ENCODE measurements around the gene PACS2. TPM values are rescaled to one million over a fixed set of nuclear protein-coding genes. Genes with fewer than 3 reads are reported as not detected.
A peak's percentile ranks its signal among the peaks of the same experiment; 100 is the strongest.

Gene PACS2
- total RNA-seq, 1 donor from 2014 or later = 22.5 TPM

DNA sequence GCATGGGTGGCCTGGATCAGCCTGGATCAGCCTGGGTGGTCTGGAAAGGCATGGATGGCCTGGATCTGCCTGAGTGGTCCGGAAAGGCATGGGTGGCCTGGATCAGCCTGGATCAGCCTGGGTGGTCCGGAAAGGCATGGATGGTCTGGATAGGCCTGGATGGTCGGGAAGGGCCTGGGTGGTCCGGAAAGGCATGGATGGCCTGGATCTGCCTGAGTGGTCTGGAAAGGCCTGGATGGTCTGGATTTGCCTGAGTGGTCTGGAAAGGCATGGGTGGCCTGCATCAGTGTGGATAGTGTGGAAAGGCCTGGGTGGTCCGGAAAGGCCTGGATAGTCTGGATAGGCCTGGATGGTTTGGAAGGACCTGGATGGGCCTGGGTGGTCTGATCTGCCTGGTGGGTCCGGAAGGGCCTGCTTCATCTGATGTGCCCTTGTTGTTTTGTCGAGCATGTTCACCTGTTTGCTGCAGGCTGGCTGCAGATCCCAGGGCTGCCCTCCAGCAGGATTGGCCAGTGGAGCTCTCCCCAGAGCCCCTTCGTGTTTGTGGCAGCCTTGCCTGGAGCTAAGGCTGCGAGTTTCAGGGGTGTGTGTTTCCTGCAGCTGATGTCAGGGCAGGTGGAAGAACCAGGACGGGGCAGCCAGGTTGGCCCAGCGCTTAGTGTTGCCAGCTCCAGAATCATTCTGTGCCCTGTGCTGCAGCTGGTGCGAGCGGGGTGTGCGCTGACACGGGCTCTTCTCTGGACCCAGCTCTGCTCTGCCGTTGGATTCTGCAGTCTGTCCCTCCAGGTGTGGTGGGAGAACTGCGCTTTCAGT, 64.5 kb downstream of the PACS2 start:
- no peak overlapping the region for H3K9ac ChIP-seq
- peaks cover 3% of the 10 kb centered on the region for H3K9me3 Mint-ChIP-seq
- H3K4me2 ChIP-seq = no peak overlapping the region
- no peaks in the 10 kb centered on the region for H3K4me1 ChIP-seq
- H3K79me2 ChIP-seq (ENCODE audit: low read depth) = no peaks in the 10 kb centered on the region
- H3K27me3 ChIP-seq = no peaks in the 10 kb centered on the region
- no peaks in the 10 kb centered on the region for H3F3A ChIP-seq (ENCODE audit: low read depth)
- no peaks in the 10 kb centered on the region for H3K36me3 ChIP-seq
- peaks cover 4% of the 10 kb centered on the region for H3K27me3 Mint-ChIP-seq (ENCODE audit: insufficient read depth, low read depth)
- no peak overlapping the region for H3K27ac ChIP-seq
- peaks cover 4% of the 10 kb centered on the region for H4K20me1 ChIP-seq (ENCODE audit: low read depth)
- no peak overlapping the region for H2AFZ ChIP-seq (replicated peaks)
- peaks cover 2% of the 10 kb centered on the region for H3K4me1 Mint-ChIP-seq
- H3K27ac Mint-ChIP-seq = peak overlapping the region; percentile 57
- no peak for TF ChIP-seq EZH2phosphoT487 (IDR thresholded peaks at IDR 0.05)
- no peak for TF ChIP-seq EZH2 (IDR thresholded peaks at IDR 0.05)
- TF ChIP-seq, protein P1, sequence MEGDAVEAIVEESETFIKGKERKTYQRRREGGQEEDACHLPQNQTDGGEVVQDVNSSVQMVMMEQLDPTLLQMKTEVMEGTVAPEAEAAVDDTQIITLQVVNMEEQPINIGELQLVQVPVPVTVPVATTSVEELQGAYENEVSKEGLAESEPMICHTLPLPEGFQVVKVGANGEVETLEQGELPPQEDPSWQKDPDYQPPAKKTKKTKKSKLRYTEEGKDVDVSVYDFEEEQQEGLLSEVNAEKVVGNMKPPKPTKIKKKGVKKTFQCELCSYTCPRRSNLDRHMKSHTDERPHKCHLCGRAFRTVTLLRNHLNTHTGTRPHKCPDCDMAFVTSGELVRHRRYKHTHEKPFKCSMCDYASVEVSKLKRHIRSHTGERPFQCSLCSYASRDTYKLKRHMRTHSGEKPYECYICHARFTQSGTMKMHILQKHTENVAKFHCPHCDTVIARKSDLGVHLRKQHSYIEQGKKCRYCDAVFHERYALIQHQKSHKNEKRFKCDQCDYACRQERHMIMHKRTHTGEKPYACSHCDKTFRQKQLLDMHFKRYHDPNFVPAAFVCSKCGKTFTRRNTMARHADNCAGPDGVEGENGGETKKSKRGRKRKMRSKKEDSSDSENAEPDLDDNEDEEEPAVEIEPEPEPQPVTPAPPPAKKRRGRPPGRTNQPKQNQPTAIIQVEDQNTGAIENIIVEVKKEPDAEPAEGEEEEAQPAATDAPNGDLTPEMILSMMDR (IDR thresholded peaks at IDR 0.05) = no peak
- H3K9me3 ChIP-seq (ENCODE audit: low read depth) = no peaks in the 10 kb centered on the region
- no peak overlapping the region for H3K4me3 Mint-ChIP-seq
- DNase-seq (ENCODE audit: low spot score) = no peak
- H3K36me3 Mint-ChIP-seq = peaks cover 15% of the 10 kb centered on the region
- H3K4me3 ChIP-seq = no peak overlapping the region

DNA sequence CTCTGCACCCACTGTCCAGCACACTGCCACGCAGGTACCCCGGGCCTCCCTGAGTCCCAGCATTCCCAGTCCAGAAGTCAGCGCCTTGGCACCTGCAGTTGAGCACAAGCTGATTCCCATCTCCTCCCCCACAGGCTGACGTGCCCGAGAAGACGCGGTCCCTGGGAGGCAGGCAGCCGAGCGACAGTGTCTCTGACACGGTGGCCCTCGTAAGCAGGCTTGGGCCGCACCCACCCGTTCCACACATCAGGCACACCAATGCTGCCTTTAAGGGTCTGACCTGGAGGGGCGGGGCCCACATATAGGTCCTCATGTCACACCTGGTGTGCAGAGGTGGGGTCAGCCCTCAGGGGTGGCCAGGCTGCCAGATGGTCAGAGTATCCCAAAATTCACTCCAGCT, 65.4 kb downstream of the PACS2 start:
- H3K9me3 ChIP-seq (ENCODE audit: low read depth) = no peaks in the 10 kb centered on the region
- no peaks in the 10 kb centered on the region for H3F3A ChIP-seq (ENCODE audit: low read depth)
- H3K4me3 ChIP-seq = no peak overlapping the region
- H3K27ac ChIP-seq = no peak overlapping the region
- no peaks in the 10 kb centered on the region for H3K79me2 ChIP-seq (ENCODE audit: low read depth)
- no peak overlapping the region for H2AFZ ChIP-seq (replicated peaks)
- H3K36me3 Mint-ChIP-seq = peaks cover 12% of the 10 kb centered on the region
- no peak overlapping the region for H3K9ac ChIP-seq
- H3K4me2 ChIP-seq = no peak overlapping the region
- H3K36me3 ChIP-seq = no peaks in the 10 kb centered on the region
- H3K4me1 Mint-ChIP-seq = peaks cover 2% of the 10 kb centered on the region
- peaks cover 4% of the 10 kb centered on the region for H4K20me1 ChIP-seq (ENCODE audit: low read depth)
- no peaks in the 10 kb centered on the region for H3K9me3 Mint-ChIP-seq
- no peaks in the 10 kb centered on the region for H3K4me1 ChIP-seq
- no peak for DNase-seq (ENCODE audit: low spot score)
- no peaks in the 10 kb centered on the region for H3K27me3 ChIP-seq
- TF ChIP-seq EZH2 (IDR thresholded peaks at IDR 0.05) (no peak), EZH2phosphoT487 (IDR thresholded peaks at IDR 0.05) (no peak)
- TF ChIP-seq, protein P1 (IDR thresholded peaks at IDR 0.05) = no peak
- H3K27me3 Mint-ChIP-seq (ENCODE audit: insufficient read depth, low read depth) = peaks cover 4% of the 10 kb centered on the region
- H3K27ac Mint-ChIP-seq = no peak overlapping the region
- no peak overlapping the region for H3K4me3 Mint-ChIP-seq

DNA sequence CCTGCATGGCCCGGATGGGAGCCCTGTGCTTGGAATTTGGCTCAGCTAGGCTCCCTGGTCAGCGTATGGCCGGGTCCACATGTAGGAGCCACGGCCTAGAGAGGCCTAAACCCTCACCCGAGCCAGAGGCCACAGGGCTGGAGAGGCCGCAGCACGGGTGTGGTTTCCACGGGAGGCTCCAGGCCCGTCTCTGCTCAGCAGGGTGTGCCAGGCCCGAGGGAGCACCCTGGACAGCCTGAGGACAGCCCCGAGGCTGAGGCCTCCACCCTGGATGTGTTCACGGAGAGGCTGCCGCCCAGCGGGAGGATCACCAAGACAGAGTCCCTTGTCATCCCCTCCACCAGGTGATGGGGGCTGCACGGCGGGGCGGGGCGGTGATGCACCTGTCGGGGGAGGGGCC, 66.2 kb downstream of the PACS2 start:
- Mint-ChIP-seq H3K4me1 (peaks cover under 1% of the 10 kb centered on the region), H3K27me3 (ENCODE audit: insufficient read depth, low read depth) (peaks cover 4% of the 10 kb centered on the region), H3K9me3 (no peaks in the 10 kb centered on the region), H3K4me3 (no peak overlapping the region), H3K36me3 (peaks cover 7% of the 10 kb centered on the region), H3K27ac (no peak overlapping the region)
- Histone ChIP-seq H3K27ac (no peak overlapping the region), H3F3A (ENCODE audit: low read depth) (no peaks in the 10 kb centered on the region), H2AFZ (replicated peaks) (no peak overlapping the region), H3K79me2 (ENCODE audit: low read depth) (no peaks in the 10 kb centered on the region), H4K20me1 (ENCODE audit: low read depth) (peaks cover 4% of the 10 kb centered on the region), H3K4me3 (no peak overlapping the region), H3K9ac (no peak overlapping the region), H3K4me2 (no peak overlapping the region), H3K4me1 (no peaks in the 10 kb centered on the region), H3K27me3 (no peaks in the 10 kb centered on the region), H3K9me3 (ENCODE audit: low read depth) (no peaks in the 10 kb centered on the region), H3K36me3 (no peaks in the 10 kb centered on the region)
- no peak for DNase-seq (ENCODE audit: low spot score)
- TF ChIP-seq, protein P1 (IDR thresholded peaks at IDR 0.05) = no peak
- no peak for TF ChIP-seq EZH2phosphoT487 (IDR thresholded peaks at IDR 0.05)
- no peak for TF ChIP-seq EZH2 (IDR thresholded peaks at IDR 0.05)
